Erythroblast (primary cell): ENCODE measurements around the gene ERICH4.
"Not testable (repeated sequence)": the region's sequence is repeated elsewhere in the genome, so short reads cannot be mapped to it uniquely, and the experiment has no call there.

Experiments used
- DNase-seq, 2 experiments: peaks; one replicate each; lab custom pipeline; 2025; lab: John Stamatoyannopoulos, UW
- GATA1 ChIP-seq: IDR thresholded peaks from 2 replicates; pipeline ENCODE4 v1.6.1; 2011; ENCODE audit warnings: low read depth, mild to moderate bottlenecking, control low read depth, low read length, moderate library complexity
- POLR2A ChIP-seq: IDR thresholded peaks from 2 replicates; pipeline ENCODE4 v1.6.1; 2011; ENCODE audit warnings: mild to moderate bottlenecking, low read length

The ERICH4 gene

GRCh38 chr19:41456342-41456918, 13.5 kb downstream of the ERICH4 start:
- DNase-seq, result no peak
- TF ChIP-seq GATA1, result no peak
- no peak for TF ChIP-seq POLR2A

GRCh38 chr19:41457241-41457640, 14.3 kb downstream of the ERICH4 start:
- no peak for TF ChIP-seq GATA1
- DNase-seq, result no peak

GRCh38 chr19:41462497-41462896, 19.5 kb downstream of the ERICH4 start:
- DNase-seq, result no peak
- TF ChIP-seq POLR2A, result no peak
- no peak for TF ChIP-seq GATA1

GRCh38 chr19:41463257-41464256, 20.6 kb downstream of the ERICH4 start:
- DNase-seq, result not testable (repeated sequence)

GRCh38 chr19:41476583-41476982, 33.6 kb downstream of the ERICH4 start:
- TF ChIP-seq GATA1 (no peak), POLR2A (no peak)
- DNase-seq, result no peak

- no peak for TF ChIP-seq POLR2A
- TF ChIP-seq GATA1, result no peak
- DNase-seq, result no peak
Observed at GRCh38 chr19:41478171-41478570, 35.2 kb downstream of the ERICH4 start.

- no peak for DNase-seq
- TF ChIP-seq POLR2A (no peak), GATA1 (no peak)
Observed at GRCh38 chr19:41478875-41479756, 36.2 kb downstream of the ERICH4 start.

- TF ChIP-seq POLR2A (no peak), GATA1 (no peak)
- DNase-seq, result no peak
Observed at GRCh38 chr19:41479757-41480191, 36.8 kb downstream of the ERICH4 start.

- no peak for DNase-seq
- TF ChIP-seq POLR2A, result no peak
- no peak for TF ChIP-seq GATA1
Observed at GRCh38 chr19:41480336-41480735, 37.4 kb downstream of the ERICH4 start.

- no peak for TF ChIP-seq GATA1
- no peak for TF ChIP-seq POLR2A
- no peak for DNase-seq
Observed at GRCh38 chr19:41484822-41485221, 41.9 kb downstream of the ERICH4 start.

GRCh38 chr19:41486953-41487352, 44.0 kb downstream of the ERICH4 start:
- not testable (repeated sequence) for DNase-seq

- DNase-seq, result no peak
- no peak for TF ChIP-seq GATA1
- no peak for TF ChIP-seq POLR2A
Observed at GRCh38 chr19:41492843-41493242, 49.9 kb downstream of the ERICH4 start.
